NCI-H774 (cell line): ENCODE results near the gene OR2L3.
"Not testable (repeated sequence)": the region's sequence is repeated elsewhere in the genome, so short reads cannot be mapped to it uniquely, and the experiment has no call there.

Source experiments
- DNase-seq: peaks from one replicate; lab custom pipeline; 2025; lab: John Stamatoyannopoulos, UW

The OR2L3 gene

DNA sequence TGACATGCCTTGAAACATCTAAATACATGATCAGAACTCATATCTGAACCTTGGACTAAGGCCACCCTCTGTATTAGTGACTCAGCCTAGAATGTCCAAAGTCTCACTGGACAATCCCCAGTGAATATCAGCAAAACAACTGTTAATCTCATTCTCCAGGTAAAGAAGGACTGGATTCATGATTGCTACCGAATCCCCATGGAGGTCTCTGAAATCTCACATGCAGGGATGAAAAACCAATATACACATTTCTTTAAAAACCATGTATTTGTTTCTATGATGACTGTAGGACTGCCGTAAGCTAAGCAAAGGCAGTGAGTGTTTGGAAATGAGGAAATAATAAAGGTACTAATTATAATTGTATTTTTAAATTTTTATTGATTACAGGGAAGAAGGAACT is at the start of gene OR2L3:
OR2L3 (plus strand) TSS at position 301 of the 400 bp plus-strand sequence. CDS start 13,846 bp downstream, outside the sequence.
- no peak for DNase-seq

GRCh38 chr1:247998811-247999210 is 47.8 kb upstream of the OR2L3 start:
- DNase-seq: no peak

DNA sequence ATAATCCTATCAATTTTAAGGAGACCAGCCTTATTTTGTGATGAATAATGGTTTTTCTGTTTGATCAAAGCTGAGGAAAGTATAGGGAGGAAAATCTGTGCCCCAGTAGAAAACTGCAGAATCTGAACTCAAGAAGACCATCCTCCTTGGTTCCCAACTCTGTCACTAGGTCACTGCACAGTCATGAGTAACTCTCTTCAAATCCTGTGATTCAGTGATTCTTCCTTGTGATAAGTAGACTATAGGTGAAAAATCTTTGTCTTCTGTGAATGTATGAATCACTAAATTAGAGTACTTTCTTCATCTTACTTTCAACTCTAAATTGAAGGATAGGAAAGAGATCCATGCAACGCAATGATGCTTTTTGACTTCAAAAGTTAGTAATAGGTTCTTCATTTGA is 46.5 kb upstream of the OR2L3 start:
- DNase-seq: no peak

- DNase-seq: no peak
Observed at GRCh38 chr1:248007778-248008177, 38.9 kb upstream of the OR2L3 start.

DNA sequence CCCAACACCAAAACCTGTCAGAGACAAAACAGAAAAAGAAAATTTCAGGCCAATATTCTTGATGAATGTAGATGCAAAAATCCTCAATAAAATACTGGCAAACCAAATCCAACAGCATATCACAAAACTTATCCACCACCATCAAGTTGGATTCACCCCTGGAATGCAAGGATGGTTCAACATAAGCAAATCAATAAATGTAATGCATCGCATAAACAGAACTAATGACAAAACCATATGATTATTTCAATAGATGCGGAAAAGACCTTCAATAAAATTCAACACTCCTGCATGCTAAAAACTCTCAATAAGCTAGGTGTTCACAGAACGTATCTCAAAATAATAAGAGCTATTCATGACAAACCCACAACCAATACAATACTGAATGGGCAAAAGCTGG is 37.0 kb upstream of the OR2L3 start:
- no peak for DNase-seq

DNA sequence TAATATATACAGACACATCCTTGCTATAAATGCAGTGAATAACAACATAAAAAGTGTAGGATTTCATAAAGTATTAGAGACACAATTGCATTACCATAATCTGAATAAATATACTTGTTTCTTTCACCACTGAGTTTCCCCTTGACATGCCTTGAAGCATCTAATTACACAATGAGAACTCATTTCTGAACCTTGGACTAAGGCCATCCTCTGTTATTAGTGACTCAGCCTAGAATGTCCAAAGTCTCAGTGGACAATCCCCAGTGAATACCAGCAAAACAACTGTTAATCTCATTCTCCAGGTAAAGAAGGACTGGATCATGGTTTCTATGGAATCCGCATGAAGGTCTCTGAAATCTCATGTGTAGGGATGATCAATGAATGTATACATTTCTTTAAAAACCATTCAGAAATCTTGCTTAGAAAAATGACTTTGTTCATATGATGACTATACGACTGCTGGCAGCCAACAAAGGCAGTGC is 33.4 kb upstream of the OR2L3 start, which contains the start of gene OR2L5:
OR2L5 (plus strand) TSS at position 432 of the 482 bp plus-strand sequence. CDS start 8,288 bp downstream, outside the sequence.
- no peak for DNase-seq

DNA sequence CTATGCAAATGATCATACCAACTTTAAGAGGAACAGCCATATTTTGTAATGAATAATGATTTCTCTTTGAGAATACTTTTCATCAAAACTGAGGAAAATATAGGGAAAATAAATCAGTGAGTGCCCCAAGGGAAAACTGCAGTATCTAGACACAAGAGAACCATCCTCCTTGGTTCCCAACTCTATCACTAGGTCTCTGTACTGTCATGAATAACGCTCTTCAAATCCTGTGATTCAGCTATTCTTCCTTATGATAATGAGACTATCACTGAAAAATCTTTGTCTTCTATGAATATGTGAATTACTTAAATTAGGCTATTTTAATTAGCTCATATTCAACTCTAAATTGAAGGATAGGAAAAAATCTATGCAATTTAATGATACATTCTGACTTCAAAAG is 30.8 kb upstream of the OR2L3 start:
- no peak for DNase-seq

GRCh38 chr1:248029770-248030169 is 16.9 kb upstream of the OR2L3 start, which contains the start of gene OR2L2:
Gene OR2L2, plus strand, starts transcription at chr1:248030070. Its CDS starts 8,198 bp downstream, at chr1:248038268.
- no peak for DNase-seq

GRCh38 chr1:248045209-248045608 is 1.4 kb upstream of the OR2L3 start:
- no peak for DNase-seq

- DNase-seq: no peak
Observed at GRCh38 chr1:248047008-248047407, 372 bp downstream of the OR2L3 start.

DNA sequence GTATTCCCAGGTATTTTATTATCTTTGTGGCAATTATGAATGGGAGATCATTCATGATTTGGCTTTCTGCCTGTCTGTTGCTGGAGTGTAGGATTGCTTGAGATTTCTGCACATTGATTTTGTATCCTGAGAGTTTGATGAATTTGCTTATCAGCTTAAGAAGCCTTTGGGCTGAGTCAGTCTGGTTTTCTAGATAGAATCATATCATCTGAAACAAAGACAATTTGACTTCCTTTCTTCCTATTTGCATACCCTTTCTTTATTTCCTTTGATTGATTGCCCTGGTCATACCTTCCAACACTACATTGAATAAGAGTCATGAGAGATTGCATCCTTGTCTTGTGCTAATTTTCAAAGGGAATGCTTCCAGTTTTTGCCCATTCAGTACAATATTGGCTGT is 8.0 kb downstream of the OR2L3 start:
- DNase-seq: no peak

GRCh38 chr1:248055261-248055660 is 8.6 kb downstream of the OR2L3 start:
- DNase-seq: no peak

DNA sequence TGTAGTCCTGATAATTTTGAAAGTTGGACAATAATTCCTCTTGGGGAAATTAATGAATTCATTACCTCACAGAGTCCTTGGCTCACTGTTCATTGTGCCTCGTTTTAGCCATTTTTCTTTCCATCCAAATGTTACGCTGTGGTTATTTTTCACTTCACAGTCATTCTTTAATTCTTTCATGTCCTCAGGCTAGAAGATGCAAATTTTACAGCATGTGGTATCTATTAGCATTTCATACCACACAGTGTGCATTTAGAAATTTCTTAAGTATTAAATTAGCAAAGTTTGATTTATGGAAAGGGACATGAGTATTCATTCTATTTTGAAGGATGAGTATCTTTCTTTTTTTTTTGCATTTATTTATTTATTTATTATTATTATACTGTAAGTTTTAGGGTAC is 18.4 kb downstream of the OR2L3 start:
- DNase-seq: no peak

DNA sequence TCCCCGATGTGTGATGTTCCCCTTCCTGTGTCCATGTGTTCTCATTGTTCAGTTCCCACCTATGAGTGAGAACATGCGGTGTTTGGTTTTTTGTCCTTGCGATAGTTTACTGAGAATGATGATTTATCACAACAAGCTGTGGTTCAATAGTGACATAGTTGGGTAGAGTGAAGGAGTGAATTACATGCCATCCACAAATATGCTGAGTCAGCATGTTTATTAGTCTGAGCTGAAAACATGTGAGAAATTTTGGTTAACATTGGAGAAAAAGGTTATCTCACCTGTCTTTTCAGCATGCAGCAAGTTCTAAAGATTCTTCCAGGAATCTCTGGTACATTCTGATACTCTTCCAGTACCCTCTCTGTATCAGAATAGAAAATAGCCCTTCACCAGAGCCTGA is 19.0 kb downstream of the OR2L3 start:
- no peak for DNase-seq

- DNase-seq: not testable (repeated sequence)
Observed at GRCh38 chr1:248083864-248084263, 37.2 kb downstream of the OR2L3 start.

- no peak for DNase-seq
Observed at GRCh38 chr1:248094884-248095283, 48.2 kb downstream of the OR2L3 start, which contains the start of gene OR2L13. Gene OR2L13, plus strand, starts transcription at chr1:248095184. Its CDS starts 4,192 bp downstream, at chr1:248099376.

DNA sequence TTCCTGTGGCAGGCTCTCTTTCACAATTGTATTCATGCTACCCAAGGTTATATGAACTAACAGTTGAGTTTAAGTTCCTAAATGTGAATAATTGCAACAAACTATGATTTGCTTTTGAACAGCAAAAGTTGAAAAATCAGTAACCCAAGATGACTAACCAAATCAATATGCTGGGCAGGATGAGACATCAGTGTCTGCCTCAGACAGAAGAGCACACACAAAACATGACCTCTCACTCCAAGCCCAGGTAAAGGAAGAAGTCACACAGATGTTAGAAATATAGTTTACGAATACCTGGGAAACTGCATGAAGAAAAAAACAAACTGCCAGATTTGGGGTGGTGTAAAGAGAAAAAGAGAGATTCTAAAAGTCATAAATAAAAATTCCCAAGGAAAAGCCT is 51.9 kb downstream of the OR2L3 start:
- DNase-seq: no peak

DNA sequence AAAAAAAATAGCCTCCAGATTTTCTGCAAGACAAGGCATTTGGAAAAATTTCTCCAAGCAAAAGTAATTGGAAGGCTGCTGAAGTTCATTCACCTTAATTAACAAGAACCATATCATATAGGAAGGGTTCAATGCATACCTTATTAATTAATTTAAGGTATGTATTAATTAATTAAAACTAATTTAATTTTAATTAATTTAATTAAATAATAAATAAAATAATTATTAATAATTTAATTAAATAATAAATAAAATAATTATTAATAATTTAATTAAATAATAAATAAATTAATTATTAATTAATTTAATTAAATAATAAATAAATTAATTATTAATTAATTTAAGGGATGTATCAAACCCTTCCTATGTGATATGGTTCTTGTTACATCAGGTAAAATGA is 56.2 kb downstream of the OR2L3 start:
- no peak for DNase-seq

GRCh38 chr1:248111157-248111556 is 64.5 kb downstream of the OR2L3 start:
- no peak for DNase-seq
